ENCODE results near the gene STAT4. TPM values are rescaled to one million over a fixed set of nuclear protein-coding genes. Genes with fewer than 3 reads are reported as not detected.

Gene STAT4
- total and polyA plus RNA-seq, 9 donors = 0.59 to 2.2 (median 1.2) TPM

Other genes with a start within 250 kb of the STAT4 start
- 23.6 TPM for gene STAT1, start 136.8 kb downstream of the STAT4 start, total RNA-seq
- 10 to 100 TPM; 25.7 to 36.0 (median 31.9) TPM for gene STAT1, start 136.8 kb downstream of the STAT4 start, polyA plus RNA-seq (ENCODE audit: insufficient read depth in 1 of 8, insufficient read length in 8 of 8, low replicate concordance in 1 of 8)
- 94.1 TPM for gene MYO1B, start 94.4 kb upstream of the STAT4 start, total RNA-seq
- 10 to 100 TPM; 63.3 to 90.0 (median 75.0) TPM for gene MYO1B, start 94.4 kb upstream of the STAT4 start, polyA plus RNA-seq (ENCODE audit: insufficient read depth in 1 of 8, insufficient read length in 8 of 8, low replicate concordance in 1 of 8)